ENCODE results near the gene RPA3.
A peak's percentile ranks its signal among the peaks of the same experiment; 100 is the strongest.

Gene RPA3

GRCh38 chr7:7731732-7732131 lies 13.3 kb upstream of the RPA3 start:
- no peak for DNase-seq

GRCh38 chr7:7720750-7721621 lies 2.6 kb upstream of the RPA3 start:
- no peak for DNase-seq

- no peak for DNase-seq
Measured at GRCh38 chr7:7720193-7720592, 1.8 kb upstream of the RPA3 start.

- peak; percentile 92 for DNase-seq
Measured at GRCh38 chr7:7719236-7719635, 829 bp upstream of the RPA3 start.

- DNase-seq: no peak
Measured at GRCh38 chr7:7713730-7714129, 4.7 kb downstream of the RPA3 start.

DNA sequence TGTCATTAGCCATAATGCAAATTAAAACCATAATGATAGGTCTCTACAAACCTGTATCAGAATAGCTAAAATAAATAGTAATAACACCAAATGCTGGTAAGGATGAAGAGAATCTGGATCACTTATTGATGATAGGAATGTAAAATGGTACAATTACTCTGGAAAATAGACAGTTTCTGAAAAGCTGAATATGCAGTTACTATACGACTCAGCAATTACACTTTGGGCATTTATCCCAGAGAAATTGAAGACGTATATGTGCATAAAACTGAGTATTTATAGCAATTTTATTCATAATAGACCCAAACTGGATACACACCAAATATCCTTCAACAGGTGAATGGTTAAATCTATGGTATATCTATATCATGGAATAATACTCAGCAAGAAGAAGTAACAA lies 7.9 kb downstream of the RPA3 start:
- no peak for DNase-seq

GRCh38 chr7:7709291-7709690 lies 9.1 kb downstream of the RPA3 start:
- DNase-seq: no peak

- no peak for DNase-seq
Measured at GRCh38 chr7:7707806-7708205, 10.6 kb downstream of the RPA3 start.

GRCh38 chr7:7707246-7707645 lies 11.2 kb downstream of the RPA3 start:
- no peak for DNase-seq

DNA sequence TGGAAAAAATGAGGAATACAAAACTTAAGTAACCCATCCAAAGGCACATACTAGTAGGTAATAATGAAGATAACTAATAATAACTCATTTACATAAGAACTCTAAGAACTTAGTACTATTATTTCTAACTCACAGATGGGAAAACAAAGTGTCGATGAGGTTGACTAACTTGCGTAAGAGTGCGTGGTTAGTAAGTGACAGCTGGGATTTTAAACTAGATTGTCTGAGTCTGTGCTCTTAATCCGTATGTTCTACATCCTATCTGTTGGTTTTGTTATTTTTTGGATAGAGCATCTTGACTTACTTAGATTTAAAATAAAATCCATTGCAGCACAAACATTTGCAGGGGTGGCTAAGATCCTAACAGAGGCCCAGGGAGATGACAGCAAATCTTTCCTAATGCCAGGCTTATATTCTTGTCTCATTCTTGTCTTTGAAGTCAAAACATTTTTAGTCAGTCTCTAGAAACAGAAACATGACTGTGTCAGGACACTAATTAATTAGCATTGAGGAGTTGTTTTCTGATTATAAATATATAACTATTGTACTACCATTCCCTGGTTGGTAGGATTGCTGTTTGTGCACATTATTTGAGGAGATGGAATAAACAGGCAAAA lies 11.7 kb downstream of the RPA3 start:
- no peak for DNase-seq

DNA sequence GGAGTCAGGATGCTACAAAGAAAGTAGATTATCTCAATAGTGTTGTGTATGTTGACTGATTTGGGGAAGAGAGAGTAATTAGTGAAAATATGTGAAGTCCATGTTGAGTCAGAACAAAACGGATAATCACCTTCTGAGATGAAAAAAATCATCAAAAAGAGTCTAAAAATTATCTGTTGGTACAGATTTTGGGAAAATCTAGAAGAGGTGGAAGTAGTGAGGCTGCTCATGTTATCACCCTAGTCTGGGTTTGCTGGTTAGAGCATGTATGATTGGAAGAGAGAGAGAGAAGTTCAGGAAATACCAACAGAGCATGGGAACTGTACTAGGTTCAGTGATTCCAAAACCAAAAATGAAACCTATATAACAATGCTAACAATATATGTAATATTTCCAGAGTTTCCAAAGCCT lies 12.3 kb downstream of the RPA3 start:
- DNase-seq: no peak

GRCh38 chr7:7705318-7705717 lies 13.1 kb downstream of the RPA3 start:
- no peak for DNase-seq

GRCh38 chr7:7704867-7705266 lies 13.5 kb downstream of the RPA3 start:
- DNase-seq: no peak

DNA sequence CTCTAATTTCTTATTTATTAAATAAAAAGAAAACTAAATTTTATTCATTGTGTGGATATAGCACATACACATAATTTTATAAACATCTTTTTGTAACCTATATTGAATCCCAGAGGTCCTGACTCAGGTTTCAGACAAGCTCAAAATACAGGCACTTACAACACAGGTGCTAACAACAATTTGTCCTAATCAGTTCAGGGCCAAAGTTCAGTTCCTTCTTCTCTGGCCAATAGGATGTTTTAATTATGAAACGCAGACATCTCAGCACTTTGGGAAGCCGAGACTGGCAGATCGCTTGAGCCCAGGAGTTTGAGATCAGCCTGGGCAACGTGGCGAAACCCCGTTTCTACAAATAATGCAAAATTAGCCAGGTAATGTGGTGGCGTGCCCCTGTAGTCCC lies 15.0 kb downstream of the RPA3 start:
- no peak for DNase-seq

DNA sequence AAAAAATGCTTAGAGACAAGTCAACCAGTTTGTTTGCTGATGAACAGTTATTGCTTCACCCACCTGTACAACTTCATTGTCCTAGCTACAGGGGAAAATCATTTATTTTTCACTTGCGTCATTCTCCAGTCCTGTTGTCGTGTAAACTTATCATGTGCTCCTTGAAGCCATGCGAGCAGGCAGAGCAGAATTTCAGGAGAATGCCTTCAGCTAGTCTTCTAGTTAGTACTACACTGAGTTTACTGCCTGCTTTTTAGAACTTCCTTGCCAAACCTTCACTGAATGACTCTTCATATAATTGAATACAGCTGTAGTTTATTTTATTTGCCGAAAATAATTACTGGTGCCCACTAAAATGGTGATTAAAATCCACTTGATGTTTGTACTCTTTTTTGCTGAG lies 15.6 kb downstream of the RPA3 start:
- no peak for DNase-seq

DNA sequence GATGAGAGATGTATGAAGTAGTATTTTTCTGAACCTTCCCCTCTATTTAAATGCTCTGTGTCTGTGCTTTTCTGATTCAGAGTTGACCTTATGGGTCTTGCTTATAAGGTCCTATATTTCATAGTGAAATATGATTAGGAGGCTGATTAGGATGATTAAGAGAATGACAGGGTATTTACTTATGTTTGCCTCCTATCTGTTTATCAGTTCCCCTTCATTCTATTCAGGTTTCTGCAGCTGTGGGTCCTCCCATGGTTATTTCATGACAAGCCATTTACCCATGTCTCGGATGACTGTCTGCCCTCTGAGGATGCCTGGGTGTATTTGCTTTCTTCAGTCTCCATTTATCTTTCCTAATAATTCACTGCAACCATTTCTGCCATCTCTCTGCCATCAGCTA lies 16.9 kb downstream of the RPA3 start:
- DNase-seq: no peak

GRCh38 chr7:7699970-7700369 lies 18.4 kb downstream of the RPA3 start:
- DNase-seq: no peak

GRCh38 chr7:7699380-7699779 lies 19.0 kb downstream of the RPA3 start:
- DNase-seq: no peak

DNA sequence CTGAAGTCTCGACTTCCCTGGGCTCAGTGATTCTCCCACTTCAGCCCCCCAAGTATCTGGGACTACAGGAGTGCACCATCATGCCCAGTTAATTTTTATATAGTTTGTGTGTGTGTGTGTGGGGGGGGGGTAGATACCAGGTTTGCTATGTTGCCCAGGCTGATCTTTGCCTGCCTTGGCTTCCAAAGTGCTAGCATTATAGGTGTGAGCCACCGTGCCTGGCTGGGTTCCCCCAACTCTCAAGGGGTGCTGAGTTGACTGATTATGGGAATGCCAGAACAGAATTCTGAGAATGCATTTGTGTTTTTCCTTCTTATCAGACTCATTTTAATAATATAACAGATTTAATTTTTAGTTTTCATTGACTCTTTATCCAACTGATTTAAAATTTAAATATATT lies 19.5 kb downstream of the RPA3 start:
- no peak for DNase-seq

- no peak for DNase-seq
Measured at GRCh38 chr7:7696458-7697119, 21.8 kb downstream of the RPA3 start.

GRCh38 chr7:7695111-7695817 lies 23.1 kb downstream of the RPA3 start:
- no peak for DNase-seq

DNA sequence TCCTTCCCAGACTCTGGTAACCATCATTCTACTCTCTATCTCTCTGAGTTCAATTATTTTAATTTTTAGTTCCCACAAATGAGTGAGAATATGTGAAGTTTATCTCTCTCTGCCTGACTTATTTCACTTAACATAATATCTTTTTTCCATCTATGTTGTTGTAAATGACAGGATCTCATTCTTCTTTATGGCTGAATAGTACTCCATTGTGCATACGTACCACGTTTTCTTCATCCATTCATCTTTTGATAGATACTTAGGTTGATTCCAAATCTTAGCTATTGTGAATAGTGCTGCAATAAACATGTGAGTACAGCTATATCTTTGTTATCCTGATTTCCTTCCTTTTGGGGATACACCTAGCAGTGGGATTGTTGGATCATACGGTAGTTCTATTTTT lies 23.9 kb downstream of the RPA3 start:
- DNase-seq: no peak

GRCh38 chr7:7693881-7694280 lies 24.5 kb downstream of the RPA3 start:
- no peak for DNase-seq

DNA sequence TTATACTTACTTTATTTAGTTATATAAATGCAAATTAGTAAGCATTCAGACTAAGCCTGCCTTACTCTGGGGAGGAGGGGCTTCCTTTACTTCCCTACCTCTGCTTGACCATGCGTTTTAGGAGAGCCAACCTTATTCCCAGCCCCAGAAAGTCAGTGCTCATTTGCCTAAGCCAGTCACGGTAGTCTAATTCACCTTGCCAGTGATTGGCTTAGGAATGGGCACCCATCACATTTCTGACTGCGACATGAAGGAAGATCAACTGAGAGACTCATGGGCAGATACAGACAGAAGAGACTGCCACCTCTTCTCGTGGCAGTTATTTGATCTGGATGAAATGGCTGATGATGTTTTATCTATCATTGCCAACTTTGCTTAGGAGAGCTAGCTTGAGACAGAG lies 29.5 kb downstream of the RPA3 start:
- DNase-seq: no peak
